ENCODE results near the gene XAF1.

The XAF1 gene

GRCh38 chr17:6712058-6712853 is 43.6 kb upstream of the XAF1 start:
- TF ChIP-seq CTCF (IDR thresholded peaks at IDR 0.05; ENCODE audit: control insufficient read depth, extremely low read depth, insufficient read depth) = no peak
- no peak overlapping the region for H3K4me3 ChIP-seq (ENCODE audit: low read depth, low read length)
- no peak for DNase-seq (ENCODE audit: low read depth)

DNA sequence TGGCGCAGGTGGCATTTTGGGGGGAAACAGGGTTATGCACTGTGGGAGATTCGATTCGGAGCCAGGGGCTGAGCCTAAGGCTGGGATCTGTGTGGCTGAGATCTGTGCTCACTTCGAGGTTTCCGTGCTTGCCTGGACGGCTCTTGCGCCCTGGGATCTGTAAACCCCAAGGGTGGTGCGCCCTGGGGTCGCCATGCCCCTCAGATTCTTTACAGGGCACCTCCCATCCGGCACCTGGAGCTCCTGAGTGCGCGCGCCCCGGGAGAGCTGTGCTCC is 43.1 kb upstream of the XAF1 start:
- DNase-seq (ENCODE audit: low read depth) = no peak
- H3K4me3 ChIP-seq (ENCODE audit: low read depth, low read length) = no peak overlapping the region
- no peak for TF ChIP-seq CTCF (IDR thresholded peaks at IDR 0.05; ENCODE audit: control insufficient read depth, extremely low read depth, insufficient read depth)

GRCh38 chr17:6713130-6713917 is 42.5 kb upstream of the XAF1 start, which contains the start of gene SLC13A5:
TSS of gene SLC13A5 (minus strand) at chr17:6713369. CDS start at chr17:6713333, 36 bp downstream.
- peak; percentile 30; the same call in 1 of the 2 replicates for TF ChIP-seq CTCF (IDR thresholded peaks at IDR 0.05; ENCODE audit: control insufficient read depth, extremely low read depth, insufficient read depth)
- no peak for DNase-seq (ENCODE audit: low read depth)
- H3K4me3 ChIP-seq (ENCODE audit: low read depth, low read length) = no peak within 1 kb of the TSS

DNA sequence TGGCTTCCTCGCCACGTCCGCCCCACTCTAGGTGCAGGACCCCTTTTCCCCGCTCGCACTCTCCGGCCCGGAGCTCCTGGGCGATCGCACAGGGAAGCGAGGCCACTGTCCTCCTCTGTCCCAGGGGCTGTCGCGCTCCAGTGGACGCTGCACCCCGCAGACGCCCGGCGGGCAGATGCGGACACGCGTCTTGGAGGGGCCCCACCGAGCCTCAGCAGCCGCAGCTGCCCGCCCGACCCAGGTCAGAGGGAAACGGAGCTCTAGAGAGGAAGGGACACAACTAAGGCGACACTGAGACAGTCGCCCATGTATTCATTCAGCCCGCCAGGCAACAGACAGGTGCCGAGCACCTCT is 42.0 kb upstream of the XAF1 start:
- TF ChIP-seq CTCF (IDR thresholded peaks at IDR 0.05; ENCODE audit: control insufficient read depth, extremely low read depth, insufficient read depth) = no peak
- no peak for DNase-seq (ENCODE audit: low read depth)
- H3K4me3 ChIP-seq (ENCODE audit: low read depth, low read length) = no peak overlapping the region

- no peak for TF ChIP-seq CTCF (IDR thresholded peaks at IDR 0.05; ENCODE audit: control insufficient read depth, extremely low read depth, insufficient read depth)
- no peak overlapping the region for H3K4me3 ChIP-seq (ENCODE audit: low read depth, low read length)
- DNase-seq (ENCODE audit: low read depth) = no peak
Observed at GRCh38 chr17:6714315-6714874, 41.5 kb upstream of the XAF1 start.

DNA sequence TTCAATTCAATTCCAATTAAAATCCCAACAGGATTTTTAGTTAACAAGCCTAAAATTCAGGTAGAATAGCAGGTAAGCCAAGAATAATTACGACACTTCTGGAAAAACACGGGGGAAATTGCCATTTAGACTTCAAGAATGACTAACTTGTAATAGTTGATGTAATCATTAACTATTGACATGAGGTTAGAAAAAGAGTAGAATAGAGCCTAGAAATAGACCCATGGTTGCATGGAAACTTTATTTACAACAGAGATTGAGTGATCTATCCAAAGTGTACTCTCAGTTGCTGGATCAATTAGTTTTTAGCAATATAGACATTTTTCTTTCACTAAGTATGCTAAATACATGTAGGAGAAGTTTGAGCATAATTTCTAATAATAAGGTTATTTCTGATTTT is 39.1 kb upstream of the XAF1 start:
- no peak for TF ChIP-seq CTCF (IDR thresholded peaks at IDR 0.05; ENCODE audit: control insufficient read depth, extremely low read depth, insufficient read depth)
- H3K4me3 ChIP-seq (ENCODE audit: low read depth, low read length) = no peak overlapping the region
- DNase-seq (ENCODE audit: low read depth) = no peak
